Activated CD8-positive, alpha-beta memory T cell treated with anti-CD3 and anti-CD28 coated beads for 4 hours (primary cell): ENCODE measurements around the gene ACRBP.
"Not testable (repeated sequence)": the region's sequence is repeated elsewhere in the genome, so short reads cannot be mapped to it uniquely, and the experiment has no call there.

Source experiments
- DNase-seq, 2 donors: peaks; one replicate each; pipeline ENCODE4 v3.0.0-alpha.2; 2020; ENCODE audit warnings: low read depth in 2 of 2

ACRBP gene

GRCh38 chr12:6614513-6615172 is 32.6 kb downstream of the ACRBP start:
- DNase-seq = no peak

- no peak for DNase-seq
Observed at GRCh38 chr12:6613776-6614512, 33.3 kb downstream of the ACRBP start.

DNA sequence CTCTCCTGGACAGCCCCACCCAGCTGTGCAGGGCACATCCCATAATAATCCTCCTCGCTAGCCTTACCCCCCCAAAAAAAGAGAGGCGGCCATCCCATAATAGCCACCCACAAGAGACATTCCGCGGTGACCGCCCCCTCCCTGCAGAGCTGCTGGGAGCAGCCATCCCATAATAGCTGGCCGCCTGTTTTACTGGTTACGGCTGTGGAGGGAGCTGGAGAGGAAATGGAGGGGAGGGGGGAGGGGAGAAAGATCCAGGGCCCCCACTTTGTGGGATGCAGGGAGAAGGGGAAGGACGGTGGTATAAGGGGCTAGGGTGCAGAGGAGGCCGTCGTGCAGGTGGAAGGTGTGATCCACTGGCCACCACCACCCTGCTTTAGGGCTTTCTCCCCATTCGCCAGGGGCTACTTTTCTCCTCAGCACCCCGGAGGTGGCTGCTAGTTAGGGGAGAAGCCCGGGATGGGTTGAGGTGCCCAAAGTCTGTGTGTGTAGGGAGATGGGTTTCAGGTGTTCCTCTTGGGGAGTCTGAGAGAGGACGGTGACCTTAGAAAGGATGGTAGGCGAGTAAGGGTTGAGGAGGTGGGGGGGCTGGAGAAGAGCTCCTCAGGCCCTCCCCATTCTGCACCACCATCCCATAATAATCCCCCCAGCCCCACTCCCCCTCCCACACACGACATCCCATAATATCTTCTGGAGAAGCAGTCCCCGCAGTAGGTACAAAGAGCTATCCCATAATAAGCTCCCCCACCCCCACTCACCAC is 34.0 kb downstream of the ACRBP start:
- no peak for DNase-seq

GRCh38 chr12:6612652-6613014 is 34.6 kb downstream of the ACRBP start:
- no peak for DNase-seq

GRCh38 chr12:6612247-6612646 is 35.0 kb downstream of the ACRBP start:
- DNase-seq = no peak

- DNase-seq = no peak
Observed at GRCh38 chr12:6608592-6609281, 38.5 kb downstream of the ACRBP start.

DNA sequence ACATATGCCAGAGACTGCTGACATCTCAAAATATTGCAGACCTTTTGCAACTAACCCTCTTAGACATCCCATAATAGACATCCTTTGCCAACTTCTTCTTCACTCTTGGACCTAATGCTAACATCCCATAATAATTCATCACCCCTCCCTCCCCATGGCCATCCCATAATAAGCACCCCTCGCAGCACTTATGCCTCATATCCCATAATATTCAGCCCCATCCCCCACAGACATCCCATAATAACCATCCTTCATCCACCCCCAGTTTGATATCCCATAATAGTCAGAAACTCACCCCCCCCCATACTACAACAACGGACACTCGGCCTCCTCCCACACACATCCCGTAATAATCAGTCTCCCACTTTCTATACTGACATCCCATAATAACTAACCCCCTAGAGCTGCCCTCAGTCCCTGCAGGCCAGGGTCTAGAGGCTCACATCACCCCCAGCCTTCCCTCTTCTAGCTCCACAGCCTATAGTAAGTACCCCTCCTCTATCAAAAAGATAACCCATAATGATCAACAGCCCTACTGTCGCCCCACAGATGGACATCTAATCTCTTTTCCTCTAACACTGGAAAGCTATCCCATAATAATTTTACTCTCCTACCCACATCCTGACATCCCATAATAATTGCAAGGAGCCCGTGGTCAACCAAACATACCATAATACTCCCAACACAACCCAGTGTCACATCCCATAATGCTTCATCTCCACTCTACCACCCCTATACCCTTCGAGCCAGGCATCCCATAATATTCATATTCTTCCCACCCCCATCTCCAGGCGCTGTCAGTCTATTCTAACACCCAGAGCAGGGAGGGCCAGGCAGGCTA is 39.3 kb downstream of the ACRBP start:
- DNase-seq = peak; percentile 26 to 46

GRCh38 chr12:6606331-6607131 is 40.7 kb downstream of the ACRBP start:
- peak; percentile 55 to 64 for DNase-seq

DNA sequence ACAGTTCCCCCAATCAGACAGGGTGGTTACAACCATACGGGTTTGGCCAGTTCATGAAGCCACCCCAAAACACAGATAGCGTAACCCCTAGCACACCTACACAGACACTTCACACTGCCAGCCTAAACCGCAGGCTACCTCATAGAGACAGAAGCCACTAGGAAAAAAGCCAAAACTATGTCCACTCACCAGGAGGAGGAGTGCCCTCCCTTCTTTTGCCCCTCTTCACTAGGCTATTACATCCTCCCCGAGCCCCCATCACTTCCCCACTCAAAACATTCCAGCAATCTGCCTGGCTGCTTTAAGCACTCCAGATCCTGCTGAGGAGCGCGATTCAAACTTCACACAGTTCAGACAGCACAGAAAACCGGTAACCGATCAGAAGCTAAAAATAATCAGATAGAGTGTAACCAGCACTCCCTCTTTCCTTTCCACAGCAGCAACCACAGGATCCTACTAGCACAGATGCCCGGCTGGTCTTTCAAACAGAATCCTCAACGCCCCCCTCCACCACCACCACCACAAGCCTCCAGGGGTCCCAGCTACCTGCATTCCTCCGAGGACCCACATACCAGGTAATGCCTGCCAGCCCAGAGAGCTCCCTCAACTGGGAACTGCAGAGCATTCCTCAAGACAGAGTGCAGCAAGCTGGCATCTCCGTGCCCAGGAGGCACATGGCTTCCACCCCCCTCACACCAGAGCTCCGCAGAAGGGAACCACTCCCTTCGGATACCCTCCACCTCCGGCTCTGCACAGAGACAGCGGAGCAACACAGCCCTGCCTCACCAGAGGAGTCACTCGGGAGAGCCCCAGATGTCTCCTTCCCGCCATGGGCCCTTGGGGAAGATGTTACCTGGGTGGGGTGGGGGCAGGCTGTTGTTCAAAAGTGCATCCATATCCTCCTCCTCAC is 41.6 kb downstream of the ACRBP start:
- DNase-seq = no peak

DNA sequence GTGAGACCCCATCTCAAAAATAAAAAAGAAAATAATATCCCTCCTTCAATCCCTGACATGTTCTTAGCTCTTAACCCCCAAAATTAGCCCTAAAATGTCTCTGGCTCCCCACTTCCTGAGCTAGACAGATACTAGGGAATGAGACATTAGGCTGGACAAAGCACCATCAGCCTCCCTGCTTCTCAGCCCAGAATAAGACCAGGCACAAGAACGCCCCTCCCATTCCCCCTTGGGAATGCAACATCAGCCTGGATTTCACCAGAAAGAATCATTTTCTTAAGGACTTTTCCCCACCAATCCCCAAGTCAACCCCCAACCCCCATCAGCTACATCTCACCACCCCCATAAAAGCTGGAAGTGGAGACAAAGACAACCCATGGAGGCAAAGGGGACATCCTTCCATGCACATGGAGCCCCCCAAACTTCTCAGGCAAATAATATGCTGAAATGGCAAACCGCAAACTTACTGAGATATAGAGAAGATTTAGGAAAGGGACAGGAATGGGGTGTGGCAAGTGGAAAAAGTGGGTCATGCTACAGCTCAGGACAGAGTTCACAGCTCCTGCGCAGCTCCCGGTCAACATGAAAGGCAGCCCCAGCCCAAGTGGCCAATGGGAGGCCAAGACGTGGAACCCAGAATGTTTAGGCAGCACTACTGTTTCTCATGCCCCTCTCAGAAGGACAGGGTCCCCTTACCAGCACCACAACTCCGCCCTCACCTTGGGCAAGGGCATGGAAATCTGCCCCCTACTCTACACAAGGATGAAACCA is 42.8 kb downstream of the ACRBP start:
- DNase-seq = no peak

GRCh38 chr12:6603095-6603567 is 44.1 kb downstream of the ACRBP start:
- DNase-seq = no peak

DNA sequence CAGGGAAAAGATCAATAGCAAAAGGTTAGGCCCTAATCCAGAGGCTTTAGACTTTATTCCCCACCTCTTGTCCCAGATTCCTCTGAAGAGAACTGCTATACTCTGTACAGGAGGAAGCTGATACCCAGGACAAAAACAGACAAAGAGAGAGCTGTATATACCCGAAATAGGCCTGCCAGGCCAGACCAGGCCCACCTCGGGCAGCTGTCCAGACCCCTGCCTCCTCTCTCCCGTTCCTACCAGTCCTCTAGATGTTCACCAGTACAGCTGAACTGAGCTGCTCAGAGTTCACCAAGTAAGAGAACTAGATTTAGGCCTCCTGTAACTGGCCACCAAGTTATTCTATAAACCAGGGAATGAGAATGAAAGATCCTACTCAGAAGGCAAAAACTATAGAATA is 44.7 kb downstream of the ACRBP start:
- DNase-seq = no peak

- not testable (repeated sequence) for DNase-seq
Observed at GRCh38 chr12:6595673-6596072, 51.6 kb downstream of the ACRBP start.

- no peak for DNase-seq
Observed at GRCh38 chr12:6592087-6592486, 55.1 kb downstream of the ACRBP start.
